Activated T-helper 9 cell treated with anti-CD3 and anti-CD28 coated beads, Interleukin-2, amount 50 U/mL, for 16 hours (primary cell): ENCODE measurements around the gene RASGEF1C.
A peak's percentile ranks its signal among the peaks of the same experiment; 100 is the strongest.

Experiments
- DNase-seq: peaks from one replicate; pipeline ENCODE4 v3.0.0-alpha.2; 2020; ENCODE audit warnings: low read depth

RASGEF1C gene

GRCh38 chr5:180081481-180081880 lies 127.5 kb downstream of the RASGEF1C start:
- no peak for DNase-seq

GRCh38 chr5:180080486-180081280 lies 128.3 kb downstream of the RASGEF1C start:
- DNase-seq, result no peak

- DNase-seq, result no peak
Observed at GRCh38 chr5:180079702-180080466, 129.1 kb downstream of the RASGEF1C start.

- DNase-seq, result no peak
Observed at GRCh38 chr5:180078348-180078747, 130.7 kb downstream of the RASGEF1C start.

- DNase-seq, result no peak
Observed at GRCh38 chr5:180077594-180078284, 131.3 kb downstream of the RASGEF1C start.

GRCh38 chr5:180075703-180076102 lies 133.3 kb downstream of the RASGEF1C start:
- DNase-seq, result no peak

GRCh38 chr5:180074462-180074861 lies 134.5 kb downstream of the RASGEF1C start:
- DNase-seq, result no peak

GRCh38 chr5:180072556-180072955 lies 136.5 kb downstream of the RASGEF1C start:
- no peak for DNase-seq

- no peak for DNase-seq
Observed at GRCh38 chr5:180072256-180072548, 136.8 kb downstream of the RASGEF1C start.

GRCh38 chr5:180071531-180072255 lies 137.3 kb downstream of the RASGEF1C start, which contains the start of gene RNF130:
Gene RNF130, minus strand, starts transcription at chr5:180071759. Its CDS starts 57 bp downstream, at chr5:180071702.
- DNase-seq, result peak; percentile 83

GRCh38 chr5:180070756-180071530 lies 138.1 kb downstream of the RASGEF1C start:
- no peak for DNase-seq

GRCh38 chr5:180069589-180070247 lies 139.3 kb downstream of the RASGEF1C start:
- DNase-seq, result no peak

GRCh38 chr5:180068519-180069090 lies 140.4 kb downstream of the RASGEF1C start:
- DNase-seq, result no peak

GRCh38 chr5:180067986-180068385 lies 141.0 kb downstream of the RASGEF1C start:
- no peak for DNase-seq

- DNase-seq, result no peak
Observed at GRCh38 chr5:180060192-180060591, 148.8 kb downstream of the RASGEF1C start.

GRCh38 chr5:180059326-180059725 lies 149.7 kb downstream of the RASGEF1C start:
- no peak for DNase-seq

GRCh38 chr5:180056153-180056552 lies 152.9 kb downstream of the RASGEF1C start:
- DNase-seq, result no peak

- no peak for DNase-seq
Observed at GRCh38 chr5:180054226-180054625, 154.8 kb downstream of the RASGEF1C start.

- DNase-seq, result no peak
Observed at GRCh38 chr5:180053061-180053602, 155.9 kb downstream of the RASGEF1C start.

GRCh38 chr5:180052211-180052818 lies 156.7 kb downstream of the RASGEF1C start:
- no peak for DNase-seq
